HCT116 (cell line): ENCODE data around the gene KRTAP5-2.

Experiments used
- CTCF ChIP-seq, 3 experiments: fragments of 200-600 bp in 1 of 3; sonication (generic) in 1 of 3; IDR thresholded peaks in 2 of 3; conservative IDR thresholded peaks in 1 of 3; 2 replicates each; pipeline ENCODE4 v1.5.1; 2012 to 2017; ENCODE audit warnings: low read depth in 2 of 3, low read length in 2 of 3, antibody characterized with exemption in 1 of 3, borderline replicate concordance in 1 of 3, control low read depth in 1 of 3, mild to moderate bottlenecking in 1 of 3, mixed read lengths in 1 of 3, mixed run types in 1 of 3, moderate library complexity in 1 of 3; ENCODE audit not compliant: insufficient read depth in 1 of 3
- EZH2 ChIP-seq: fragments of 200-600 bp; sonication (generic); IDR thresholded peaks from 2 replicates; pipeline ENCODE4 v1.6.1; 2017; ENCODE audit warnings: antibody characterized with exemption, mixed run types
- EZH2phosphoT487 ChIP-seq: fragments of 200-600 bp; IDR thresholded peaks from 2 replicates; pipeline ENCODE4 v1.6.1; 2018; ENCODE audit warnings: antibody characterized with exemption, borderline replicate concordance
- JUND ChIP-seq: IDR thresholded peaks from 2 replicates; pipeline ENCODE4 v1.6.1; 2012
- POLR2A ChIP-seq: IDR thresholded peaks from 2 replicates; pipeline ENCODE4 v1.7.0; 2011; ENCODE audit warnings: borderline replicate concordance; ENCODE audit not compliant: insufficient read depth, insufficient read length; ENCODE audit errors: extremely low read depth
- RAD21 ChIP-seq: IDR thresholded peaks from 2 replicates; pipeline ENCODE4 v1.6.1; 2012; ENCODE audit warnings: low read depth, mild to moderate bottlenecking
- ZNF274 ChIP-seq: fragments of 200-500 bp; sonication (Bioruptor generic); IDR thresholded peaks from 2 replicates; pipeline ENCODE4 v1.6.1; 2014; ENCODE audit warnings: mild to moderate bottlenecking, low read depth, low read length, inconsistent platforms
- TF ChIP-seq, protein P1 (sequence below): IDR thresholded peaks from 2 replicates; pipeline ENCODE4 v1.6.1; 2012; ENCODE audit warnings: low read depth

DNA sequence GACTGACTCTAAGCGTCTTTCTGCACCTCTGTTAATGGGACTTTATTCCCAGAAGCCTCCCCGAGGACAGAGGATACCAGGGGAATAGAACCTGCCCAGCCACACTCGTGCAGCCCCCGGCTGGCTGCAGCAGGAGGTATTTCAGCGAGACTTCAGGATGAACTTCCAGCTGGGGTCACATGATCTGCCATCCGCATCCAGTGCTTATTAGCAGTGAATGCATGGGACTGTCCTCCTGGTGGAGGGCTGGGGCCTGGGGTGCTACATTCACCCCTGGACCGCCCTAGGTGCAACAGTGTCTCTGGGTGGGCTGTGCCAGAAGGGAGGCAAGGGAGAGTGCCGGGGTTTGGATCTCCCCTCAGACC is 27.6 kb downstream of the KRTAP5-2 start:
- no peak for TF ChIP-seq POLR2A
- TF ChIP-seq ZNF274 = no peak
- TF ChIP-seq CTCF (IDR thresholded peaks at IDR 0.05 in 2 of 3, conservative IDR thresholded peaks at IDR 0.05 in 1 of 3; ENCODE audit: borderline replicate concordance in 1 of 3, insufficient read depth in 1 of 3, low read depth in 2 of 3, low read length in 2 of 3) = no peak
- no peak for TF ChIP-seq EZH2
- TF ChIP-seq RAD21 = no peak
- TF ChIP-seq, protein P1, sequence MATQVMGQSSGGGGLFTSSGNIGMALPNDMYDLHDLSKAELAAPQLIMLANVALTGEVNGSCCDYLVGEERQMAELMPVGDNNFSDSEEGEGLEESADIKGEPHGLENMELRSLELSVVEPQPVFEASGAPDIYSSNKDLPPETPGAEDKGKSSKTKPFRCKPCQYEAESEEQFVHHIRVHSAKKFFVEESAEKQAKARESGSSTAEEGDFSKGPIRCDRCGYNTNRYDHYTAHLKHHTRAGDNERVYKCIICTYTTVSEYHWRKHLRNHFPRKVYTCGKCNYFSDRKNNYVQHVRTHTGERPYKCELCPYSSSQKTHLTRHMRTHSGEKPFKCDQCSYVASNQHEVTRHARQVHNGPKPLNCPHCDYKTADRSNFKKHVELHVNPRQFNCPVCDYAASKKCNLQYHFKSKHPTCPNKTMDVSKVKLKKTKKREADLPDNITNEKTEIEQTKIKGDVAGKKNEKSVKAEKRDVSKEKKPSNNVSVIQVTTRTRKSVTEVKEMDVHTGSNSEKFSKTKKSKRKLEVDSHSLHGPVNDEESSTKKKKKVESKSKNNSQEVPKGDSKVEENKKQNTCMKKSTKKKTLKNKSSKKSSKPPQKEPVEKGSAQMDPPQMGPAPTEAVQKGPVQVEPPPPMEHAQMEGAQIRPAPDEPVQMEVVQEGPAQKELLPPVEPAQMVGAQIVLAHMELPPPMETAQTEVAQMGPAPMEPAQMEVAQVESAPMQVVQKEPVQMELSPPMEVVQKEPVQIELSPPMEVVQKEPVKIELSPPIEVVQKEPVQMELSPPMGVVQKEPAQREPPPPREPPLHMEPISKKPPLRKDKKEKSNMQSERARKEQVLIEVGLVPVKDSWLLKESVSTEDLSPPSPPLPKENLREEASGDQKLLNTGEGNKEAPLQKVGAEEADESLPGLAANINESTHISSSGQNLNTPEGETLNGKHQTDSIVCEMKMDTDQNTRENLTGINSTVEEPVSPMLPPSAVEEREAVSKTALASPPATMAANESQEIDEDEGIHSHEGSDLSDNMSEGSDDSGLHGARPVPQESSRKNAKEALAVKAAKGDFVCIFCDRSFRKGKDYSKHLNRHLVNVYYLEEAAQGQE = no peak
- TF ChIP-seq EZH2phosphoT487 = no peak
- TF ChIP-seq JUND = no peak
